Neural cell (in vitro differentiated cells): Measurements from ENCODE around the gene NPAS3.

Experiments
- CTCF ChIP-seq: fragments of 450-650 bp; IDR thresholded peaks from 2 replicates; pipeline ENCODE4 v1.5.1; 2014; ENCODE audit warnings: antibody characterized with exemption, mild to moderate bottlenecking, moderate library complexity; ENCODE audit not compliant: poor library complexity, severe bottlenecking
- EZH2 ChIP-seq: fragments of 200-600, 300-800 bp; shearing (Covaris generic), sonication (generic); IDR thresholded peaks from 2 replicates; pipeline ENCODE4 v1.6.1; 2014; ENCODE audit warnings: antibody characterized with exemption, low read length, borderline replicate concordance, mild to moderate bottlenecking; ENCODE audit not compliant: insufficient read depth, poor library complexity, severe bottlenecking

- TF ChIP-seq EZH2: no peak
- no peak for TF ChIP-seq CTCF
These were observed 32.0 kb upstream of the NPAS3 start for GRCh38 chr14:32906672-32907071.
